ENCODE results near the gene SYNJ2. TPM values are rescaled to one million over a fixed set of nuclear protein-coding genes. Genes with fewer than 3 reads are reported as not detected.
"Not testable (repeated sequence)": the region's sequence is repeated elsewhere in the genome, so short reads cannot be mapped to it uniquely, and the experiment has no call there.

SYNJ2 gene
- total and polyA plus RNA-seq, 7 donors = 2.6 to 30.2 (median 6.1) TPM

DNA sequence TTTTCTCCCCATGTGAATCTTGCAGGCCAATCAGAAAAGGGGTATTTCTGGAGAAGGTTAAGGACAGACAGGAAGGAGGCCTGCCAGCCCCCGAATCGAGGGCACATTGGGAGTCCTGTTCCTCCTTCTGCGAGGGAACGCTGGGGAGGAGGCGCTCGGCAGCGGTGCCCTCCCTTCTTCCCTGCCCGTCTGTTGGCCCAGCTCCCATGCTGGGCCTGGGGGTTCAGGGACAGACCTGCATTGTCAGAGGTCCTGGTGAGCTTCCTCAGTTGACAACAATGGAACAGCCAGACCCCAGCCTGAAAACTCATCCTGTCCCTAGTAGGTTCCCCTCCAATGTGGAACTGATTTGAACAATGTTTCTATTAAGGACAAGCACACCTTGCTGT, 15.1 kb upstream of the SYNJ2 start:
- Histone ChIP-seq H3K27ac (no peak overlapping the region), H3K9me3 (no peaks in the 10 kb centered on the region), H3K4me3 (no peak overlapping the region), H3K36me3 (ENCODE audit: insufficient read depth in 1 of 2, low read depth in 1 of 2) (no peaks in the 10 kb centered on the region), H3K27me3 (ENCODE audit: insufficient read depth in 3 of 3, low read length in 2 of 3) (no peaks in the 10 kb centered on the region), H3K4me1 (no peaks in the 10 kb centered on the region)
- WGBS, 3 donors = 85 to 91% (median 90%) methylated on average over 8 of the region's 8 CpGs
- ATAC-seq = no peak
- DNase-seq = no peak
- intact Hi-C loops (cut with DNase I) = no loop called here
- TF ChIP-seq CTCF (IDR thresholded peaks at IDR 0.05) = no peak

GRCh38 chr6:157967020-157967419, 14.6 kb upstream of the SYNJ2 start:
- ATAC-seq (no peak), DNase-seq (no peak)
- no peaks in the 10 kb centered on the region for H3K9me3 ChIP-seq
- no peak for TF ChIP-seq CTCF (IDR thresholded peaks at IDR 0.05)
- H3K4me1 ChIP-seq = no peaks in the 10 kb centered on the region
- no peaks in the 10 kb centered on the region for H3K27me3 ChIP-seq (ENCODE audit: insufficient read depth in 3 of 3, low read length in 2 of 3)
- H3K4me3 ChIP-seq = no peak overlapping the region
- intact Hi-C loops (cut with DNase I) = no loop called here
- WGBS, 3 donors = 74 to 81% (median 79%) methylated on average over 6 of the region's 6 CpGs
- H3K36me3 ChIP-seq (ENCODE audit: insufficient read depth in 1 of 2, low read depth in 1 of 2) = no peaks in the 10 kb centered on the region
- H3K27ac ChIP-seq = no peak overlapping the region

DNA sequence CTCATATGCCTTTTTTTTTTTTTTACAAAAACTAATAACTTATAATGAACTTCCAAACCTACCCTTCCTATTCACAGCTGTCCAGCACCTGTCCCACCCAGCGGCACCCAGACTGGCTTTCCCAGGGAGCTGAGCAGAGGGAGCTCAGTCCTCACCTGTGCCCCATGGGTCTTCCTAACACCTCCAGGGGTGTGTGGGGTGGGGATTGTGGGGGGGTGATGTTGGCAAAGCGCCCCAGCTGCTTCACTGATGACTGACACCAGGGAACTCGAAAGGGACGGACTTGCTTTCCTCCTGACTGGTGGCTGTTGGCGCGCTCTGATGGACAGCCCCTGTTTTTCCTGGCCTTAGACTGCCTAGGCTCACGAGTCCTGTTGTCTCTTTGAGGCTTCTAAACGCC, 14.2 kb upstream of the SYNJ2 start:
- no peaks in the 10 kb centered on the region for H3K9me3 ChIP-seq
- DNase-seq (no peak), ATAC-seq (no peak)
- no peak for TF ChIP-seq CTCF (IDR thresholded peaks at IDR 0.05)
- no peak overlapping the region for H3K4me3 ChIP-seq
- 83 to 85% (median 84%) methylated on average over 8 of the region's 8 CpGs for WGBS, 3 donors
- no peak overlapping the region for H3K27ac ChIP-seq
- intact Hi-C loops (cut with DNase I) = no loop called here
- no peaks in the 10 kb centered on the region for H3K4me1 ChIP-seq
- H3K27me3 ChIP-seq (ENCODE audit: insufficient read depth in 3 of 3, low read length in 2 of 3) = no peaks in the 10 kb centered on the region
- H3K36me3 ChIP-seq (ENCODE audit: insufficient read depth in 1 of 2, low read depth in 1 of 2) = no peaks in the 10 kb centered on the region

- not testable (repeated sequence) for ATAC-seq
Observed at GRCh38 chr6:157972177-157972576, 9.5 kb upstream of the SYNJ2 start.

DNA sequence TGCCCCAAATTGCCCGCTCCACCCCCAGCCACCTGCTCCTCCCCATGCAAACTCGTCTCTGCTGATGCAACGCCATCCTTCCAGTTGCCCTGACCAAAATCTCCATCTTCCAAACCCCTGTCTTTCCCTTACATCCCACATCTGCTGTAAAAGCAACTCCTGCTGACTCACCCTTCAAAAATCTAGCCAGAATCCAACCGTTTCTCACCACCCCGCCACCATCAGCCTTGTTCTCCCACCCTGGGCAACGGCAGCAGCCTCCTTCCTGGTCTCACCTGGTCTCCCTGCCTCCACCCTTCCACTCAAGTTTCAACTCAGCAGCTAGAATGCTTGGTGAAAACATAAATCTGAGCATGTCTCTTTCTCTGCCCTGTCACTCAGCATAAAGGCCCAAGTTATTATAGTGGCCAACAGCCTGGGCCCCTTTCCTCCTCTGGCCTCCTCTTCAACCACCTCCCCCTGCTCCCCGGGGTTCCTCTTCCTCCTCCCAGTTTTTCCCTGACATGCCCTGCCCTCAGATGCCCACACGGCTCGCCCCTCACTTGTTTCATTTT, 7.2 kb upstream of the SYNJ2 start:
- Histone ChIP-seq H3K36me3 (ENCODE audit: insufficient read depth in 1 of 2, low read depth in 1 of 2) (no peaks in the 10 kb centered on the region), H3K27ac (no peak overlapping the region), H3K4me1 (no peaks in the 10 kb centered on the region), H3K27me3 (ENCODE audit: insufficient read depth in 3 of 3, low read length in 2 of 3) (no peaks in the 10 kb centered on the region), H3K4me3 (no peak overlapping the region), H3K9me3 (no peaks in the 10 kb centered on the region)
- no peak for TF ChIP-seq CTCF (IDR thresholded peaks at IDR 0.05)
- intact Hi-C loops (cut with DNase I) = no loop called here
- 76 to 86% (median 78%) methylated on average over 9 of the region's 9 CpGs for WGBS, 3 donors
- ATAC-seq = no peak
- DNase-seq = no peak

More at GRCh38 chr6:157972177-157972576, 9.5 kb upstream of the SYNJ2 start:
- DNase-seq; H3K27me3 ChIP-seq (ENCODE audit: insufficient read depth in 3 of 3, low read length in 2 of 3); H3K9me3 ChIP-seq; H3K4me3 ChIP-seq; intact Hi-C loops (cut with DNase I); H3K36me3 ChIP-seq (ENCODE audit: insufficient read depth in 1 of 2, low read depth in 1 of 2); H3K27ac ChIP-seq; H3K4me1 ChIP-seq: not testable (repeated sequence)
- 83 to 96% (median 94%) methylated on average over 3 of the region's 3 CpGs for WGBS, 3 donors
